ENCODE data around the gene RECQL.
A peak's percentile ranks its signal among the peaks of the same experiment; 100 is the strongest.

Gene RECQL

GRCh38 chr12:21501258-21502163 is at the start of gene RECQL, which contains the start of gene GOLT1B:
Gene RECQL (minus strand): TSS chr12:21501635. CDS start chr12:21499570, 2,065 bp downstream.
Gene GOLT1B (plus strand): TSS chr12:21501789. CDS start chr12:21501924, 135 bp downstream.
- H3K4me2 ChIP-seq (ENCODE audit: low read length), result peak within 1 kb of the TSS; percentile 75
- H3K4me3 ChIP-seq (ENCODE audit: low read depth, low read length, poor library complexity, severe bottlenecking), result peak within 1 kb of the TSS; percentile 88
- H3K9ac ChIP-seq (ENCODE audit: low read length), result peak within 1 kb of the TSS; percentile 81
- no peak within 1 kb of the TSS for H2AFZ ChIP-seq (ENCODE audit: low read length)
- H3K79me2 ChIP-seq (ENCODE audit: insufficient read depth, low read length), result peaks cover 47% of the 10 kb centered on the region
- H3K4me1 ChIP-seq (ENCODE audit: insufficient read depth, low read length, severe bottlenecking), result peaks cover 32% of the 10 kb centered on the region
- no peaks in the 10 kb centered on the region for H3K9me3 ChIP-seq (ENCODE audit: low read length)
- H3K36me3 ChIP-seq (ENCODE audit: insufficient read depth, low read length), result peaks cover 26% of the 10 kb centered on the region
- no peaks in the 10 kb centered on the region for H4K20me1 ChIP-seq (ENCODE audit: insufficient read depth, low read length)
- no peaks in the 10 kb centered on the region for H3K27me3 ChIP-seq (ENCODE audit: insufficient read depth, low read length)
- H3F3A ChIP-seq (ENCODE audit: insufficient read depth, low read length), result no peaks in the 10 kb centered on the region
- TF ChIP-seq CTCF (IDR thresholded peaks at IDR 0.05; ENCODE audit: low read length) (no peak), EZH2 (IDR thresholded peaks at IDR 0.05; ENCODE audit: borderline replicate concordance, low read length) (no peak)
- H3K9me2 ChIP-seq (ENCODE audit: low read depth, low read length), result no peaks in the 10 kb centered on the region
- no peak within 1 kb of the TSS for H3K27ac ChIP-seq (ENCODE audit: low read depth, low read length, poor library complexity, severe bottlenecking)

GRCh38 chr12:21547437-21547836 is 46.0 kb upstream of the RECQL start:
- H4K20me1 ChIP-seq (ENCODE audit: insufficient read depth, low read length), result no peaks in the 10 kb centered on the region
- H3K9ac ChIP-seq (ENCODE audit: low read length), result no peak overlapping the region
- H3K27ac ChIP-seq (ENCODE audit: low read depth, low read length, poor library complexity, severe bottlenecking), result no peak overlapping the region
- no peaks in the 10 kb centered on the region for H3K9me2 ChIP-seq (ENCODE audit: low read depth, low read length)
- no peak overlapping the region for H3K4me2 ChIP-seq (ENCODE audit: low read length)
- no peaks in the 10 kb centered on the region for H3K36me3 ChIP-seq (ENCODE audit: insufficient read depth, low read length)
- H3K4me3 ChIP-seq (ENCODE audit: low read depth, low read length, poor library complexity, severe bottlenecking), result no peak overlapping the region
- H3F3A ChIP-seq (ENCODE audit: insufficient read depth, low read length), result no peaks in the 10 kb centered on the region
- no peaks in the 10 kb centered on the region for H3K4me1 ChIP-seq (ENCODE audit: insufficient read depth, low read length, severe bottlenecking)
- H2AFZ ChIP-seq (ENCODE audit: low read length), result no peak overlapping the region
- no peak for TF ChIP-seq EZH2 (IDR thresholded peaks at IDR 0.05; ENCODE audit: borderline replicate concordance, low read length)
- no peak for TF ChIP-seq CTCF (IDR thresholded peaks at IDR 0.05; ENCODE audit: low read length)
- no peaks in the 10 kb centered on the region for H3K9me3 ChIP-seq (ENCODE audit: low read length)
- no peaks in the 10 kb centered on the region for H3K27me3 ChIP-seq (ENCODE audit: insufficient read depth, low read length)
- no peaks in the 10 kb centered on the region for H3K79me2 ChIP-seq (ENCODE audit: insufficient read depth, low read length)

- no peak overlapping the region for H2AFZ ChIP-seq (ENCODE audit: low read length)
- H3K27ac ChIP-seq (ENCODE audit: low read depth, low read length, poor library complexity, severe bottlenecking), result no peak overlapping the region
- no peaks in the 10 kb centered on the region for H3K36me3 ChIP-seq (ENCODE audit: insufficient read depth, low read length)
- H3K27me3 ChIP-seq (ENCODE audit: insufficient read depth, low read length), result no peaks in the 10 kb centered on the region
- no peak overlapping the region for H3K4me2 ChIP-seq (ENCODE audit: low read length)
- no peak overlapping the region for H3K4me3 ChIP-seq (ENCODE audit: low read depth, low read length, poor library complexity, severe bottlenecking)
- no peaks in the 10 kb centered on the region for H3K9me2 ChIP-seq (ENCODE audit: low read depth, low read length)
- no peaks in the 10 kb centered on the region for H3F3A ChIP-seq (ENCODE audit: insufficient read depth, low read length)
- H3K9ac ChIP-seq (ENCODE audit: low read length), result no peak overlapping the region
- H4K20me1 ChIP-seq (ENCODE audit: insufficient read depth, low read length), result no peaks in the 10 kb centered on the region
- TF ChIP-seq EZH2 (IDR thresholded peaks at IDR 0.05; ENCODE audit: borderline replicate concordance, low read length), result no peak
- no peak for TF ChIP-seq CTCF (IDR thresholded peaks at IDR 0.05; ENCODE audit: low read length)
- no peaks in the 10 kb centered on the region for H3K79me2 ChIP-seq (ENCODE audit: insufficient read depth, low read length)
- no peaks in the 10 kb centered on the region for H3K9me3 ChIP-seq (ENCODE audit: low read length)
- no peaks in the 10 kb centered on the region for H3K4me1 ChIP-seq (ENCODE audit: insufficient read depth, low read length, severe bottlenecking)
Measured at GRCh38 chr12:21546716-21547115, 45.3 kb upstream of the RECQL start.
